GM18873 (cell line): ENCODE data around the gene IPO9.
"Not testable (repeated sequence)": the region's sequence is repeated elsewhere in the genome, so short reads cannot be mapped to it uniquely, and the experiment has no call there.

Experiments
- ATAC-seq: cut with Tn5 transposase; IDR thresholded peaks from one replicate; pipeline ENCODE4 v1.9.1; 2021; ENCODE audit warnings: mild to moderate bottlenecking, moderate library complexity, moderate number of reproducible peaks; ENCODE audit not compliant: unreplicated experiment, low FRiP score

Gene IPO9

DNA sequence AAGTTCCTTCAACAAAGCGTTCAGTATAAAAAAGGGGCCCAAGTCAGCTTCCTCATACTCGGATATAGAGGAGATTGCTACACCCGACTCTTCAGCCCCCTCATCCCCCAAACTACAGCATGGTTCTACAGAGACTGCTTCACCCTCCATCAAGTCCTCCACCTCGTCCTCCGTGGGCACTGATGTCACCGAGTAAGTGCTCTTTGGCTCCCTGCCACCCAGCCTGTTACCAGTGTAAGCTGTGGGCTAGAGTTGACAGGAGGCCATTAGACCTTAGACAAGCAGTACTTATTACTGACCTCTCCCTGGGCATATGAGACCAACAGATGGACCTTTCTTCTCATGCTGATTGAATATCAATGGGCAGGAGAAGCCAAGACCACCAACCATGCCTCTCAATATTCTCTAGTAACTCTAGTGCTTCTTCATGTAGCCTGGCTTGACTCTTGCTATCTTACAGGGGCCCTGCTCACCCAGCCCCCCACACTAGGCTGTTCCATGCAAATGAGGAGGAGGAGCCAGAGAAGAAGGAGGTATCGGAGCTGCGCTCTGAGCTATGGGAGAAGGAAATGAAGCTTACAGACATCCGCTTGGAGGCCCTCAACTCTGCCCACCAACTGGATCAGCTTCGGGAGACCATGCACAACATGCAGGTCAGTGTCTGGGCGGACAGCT lies 20.9 kb upstream of the IPO9 start:
- ATAC-seq, result no peak

- no peak for ATAC-seq
Observed at GRCh38 chr1:201808633-201808990, 20.3 kb upstream of the IPO9 start.

GRCh38 chr1:201809876-201810275 lies 19.1 kb upstream of the IPO9 start:
- ATAC-seq, result no peak

DNA sequence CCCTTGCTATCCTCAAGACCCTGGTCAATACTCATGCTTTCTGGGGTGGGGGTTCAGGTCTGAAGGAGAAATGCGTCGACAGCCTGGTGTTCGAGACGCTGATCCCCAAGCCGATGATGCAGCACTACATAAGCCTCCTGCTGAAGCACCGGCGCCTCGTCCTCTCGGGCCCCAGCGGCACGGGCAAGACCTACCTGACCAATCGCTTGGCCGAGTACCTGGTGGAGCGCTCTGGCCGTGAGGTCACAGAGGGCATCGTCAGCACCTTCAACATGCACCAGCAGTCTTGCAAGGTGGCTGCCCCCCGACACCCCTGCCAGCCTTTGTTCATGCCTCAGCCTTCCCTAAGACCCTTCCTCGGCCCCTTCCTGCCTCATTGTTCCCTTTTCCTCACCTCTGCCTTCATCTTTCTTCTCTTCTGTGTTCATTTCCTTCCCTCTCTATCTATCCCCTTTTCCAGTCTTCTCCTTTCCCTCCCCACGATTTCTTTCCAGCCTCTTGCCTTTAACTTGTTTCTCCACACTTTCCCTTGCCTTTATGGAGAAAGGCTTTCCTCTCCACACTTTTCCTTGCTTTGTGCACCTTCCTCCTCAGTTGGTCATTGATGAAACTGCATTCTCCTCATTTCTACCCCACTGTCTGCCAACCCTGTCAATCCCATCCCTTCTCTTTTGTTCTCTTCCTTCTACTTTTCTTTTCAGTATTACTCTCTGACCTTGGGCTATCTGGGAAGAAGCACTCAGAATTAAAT lies 18.3 kb upstream of the IPO9 start:
- ATAC-seq, result no peak

DNA sequence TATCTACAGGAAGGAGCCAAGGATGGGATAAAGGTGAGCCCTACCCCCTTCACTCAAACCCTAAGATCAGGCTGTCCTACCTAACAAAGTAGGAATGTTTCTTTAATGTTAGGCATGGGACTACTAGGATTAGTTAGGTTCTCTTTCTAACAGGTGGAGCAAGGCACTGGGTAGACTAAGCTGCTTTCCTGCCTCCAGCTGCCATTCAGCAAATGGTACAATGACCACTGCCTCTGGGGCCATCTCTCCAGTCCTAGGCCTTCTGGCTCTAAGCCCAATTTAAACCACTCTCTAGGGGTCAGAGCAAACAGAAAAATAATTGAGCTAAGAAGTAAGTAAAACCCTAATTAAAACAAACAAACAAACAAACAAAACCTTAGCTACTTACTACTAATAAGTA lies 15.7 kb upstream of the IPO9 start:
- ATAC-seq, result no peak

GRCh38 chr1:201816309-201816854 lies 12.6 kb upstream of the IPO9 start:
- ATAC-seq, result no peak

DNA sequence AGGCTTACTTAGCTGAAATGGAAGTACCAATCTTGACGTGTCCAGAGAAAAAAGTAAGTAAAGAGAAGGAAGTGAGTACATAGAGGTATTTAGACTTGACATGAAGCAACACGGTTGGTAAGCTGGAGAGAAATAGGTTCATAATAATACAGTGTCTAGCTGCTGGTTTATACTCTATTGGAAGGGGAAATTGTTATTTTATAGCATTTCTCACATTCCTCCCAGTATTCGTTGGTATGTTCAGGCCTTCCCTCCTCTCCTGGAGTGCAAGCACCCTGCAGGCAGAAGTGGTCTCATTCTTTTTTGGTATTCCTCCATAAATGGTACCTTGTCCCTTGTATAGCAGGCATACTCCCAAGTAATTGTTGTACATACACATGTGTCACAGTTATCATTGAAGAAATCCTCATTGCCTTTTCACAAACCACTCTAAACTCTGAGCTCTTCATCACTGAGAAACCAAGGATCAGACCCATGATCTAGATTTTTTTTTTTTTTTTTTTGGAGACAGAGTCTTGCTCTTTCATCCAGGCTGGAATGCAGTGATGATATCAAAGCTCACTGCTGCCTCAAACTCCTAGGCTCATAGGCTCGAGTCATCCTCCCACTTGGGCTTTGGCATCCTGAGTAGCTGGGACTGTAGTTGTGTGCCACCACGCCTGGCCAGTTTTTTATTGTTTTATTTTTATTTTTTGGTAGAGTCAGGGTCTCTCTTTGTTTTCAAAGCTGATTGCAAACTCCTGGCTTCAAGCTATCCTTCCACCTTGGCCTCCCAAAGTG lies 9.8 kb upstream of the IPO9 start:
- no peak for ATAC-seq

- no peak for ATAC-seq
Observed at GRCh38 chr1:201820413-201820812, 8.5 kb upstream of the IPO9 start.

GRCh38 chr1:201825245-201825644 lies 3.7 kb upstream of the IPO9 start:
- ATAC-seq, result no peak

GRCh38 chr1:201826830-201827229 lies 2.1 kb upstream of the IPO9 start:
- ATAC-seq, result no peak

DNA sequence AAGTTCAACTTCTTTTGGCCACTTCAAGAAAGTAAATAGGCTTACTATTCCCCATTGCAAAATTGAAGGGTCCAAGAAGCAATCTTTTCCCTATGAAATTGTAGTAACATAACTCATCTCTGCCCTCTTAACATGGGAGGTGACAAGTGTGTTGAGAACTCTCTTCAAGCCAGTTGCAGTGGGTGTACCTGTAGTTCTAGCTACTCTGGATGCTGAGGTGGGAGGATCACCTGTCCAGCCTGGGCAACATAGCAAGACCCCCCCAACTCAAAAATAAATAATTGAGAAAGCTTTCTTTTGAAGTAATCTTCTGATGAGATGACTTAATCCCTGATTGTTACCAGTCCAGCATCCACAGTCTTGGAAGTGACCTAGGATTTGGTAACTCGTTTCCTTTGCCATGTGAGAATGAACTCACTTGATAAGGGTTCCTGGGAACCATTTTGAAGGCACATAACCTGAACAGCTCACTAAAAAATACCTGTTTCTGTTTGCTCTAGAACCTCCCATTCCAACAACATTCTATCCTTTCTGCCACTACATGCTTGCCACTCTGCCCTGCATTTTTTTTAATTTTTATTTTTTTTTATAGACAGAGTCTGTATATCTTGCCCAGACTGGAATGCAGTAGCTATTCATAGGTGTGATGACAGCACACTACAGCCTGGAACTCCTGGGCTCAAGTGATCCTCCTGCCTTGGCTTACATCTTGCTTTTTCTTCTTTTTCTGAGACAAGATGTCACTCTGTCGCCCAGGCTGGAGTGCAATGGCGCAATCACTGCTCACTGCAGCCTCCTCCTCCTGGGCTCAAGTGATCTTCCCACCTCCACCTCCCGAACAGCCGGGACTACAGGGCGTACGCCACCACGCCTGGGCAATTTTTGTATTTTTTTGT lies 1.4 kb upstream of the IPO9 start:
- ATAC-seq, result no peak

DNA sequence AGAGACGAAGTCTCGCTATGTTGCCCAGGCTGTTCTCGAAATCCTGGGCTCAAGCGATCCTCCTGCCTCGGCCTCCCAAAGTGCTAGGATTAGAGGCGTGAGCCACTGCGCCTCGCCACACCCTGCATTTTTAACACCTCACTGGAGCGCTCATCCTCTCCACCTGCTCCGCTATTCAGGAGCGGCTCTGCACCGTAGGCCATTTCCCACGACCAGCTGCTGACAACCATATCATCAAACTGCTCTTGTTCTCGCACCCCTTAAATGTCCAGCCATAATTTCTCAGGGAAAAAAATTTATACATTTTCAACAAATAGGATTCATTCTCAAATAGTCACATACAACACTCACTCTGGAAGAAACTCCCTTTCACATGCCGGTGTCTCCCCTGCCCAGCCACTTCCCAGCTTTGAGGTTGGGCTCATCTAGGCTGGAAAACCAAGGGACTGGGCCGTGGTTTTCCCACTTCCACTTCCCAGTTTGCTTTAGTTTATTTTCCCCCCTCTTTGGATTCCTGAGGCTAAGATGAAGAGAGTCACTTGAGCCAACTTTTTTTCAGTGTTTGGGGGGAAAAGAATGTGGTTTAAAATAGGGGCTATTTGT lies 639 bp upstream of the IPO9 start:
- no peak for ATAC-seq

DNA sequence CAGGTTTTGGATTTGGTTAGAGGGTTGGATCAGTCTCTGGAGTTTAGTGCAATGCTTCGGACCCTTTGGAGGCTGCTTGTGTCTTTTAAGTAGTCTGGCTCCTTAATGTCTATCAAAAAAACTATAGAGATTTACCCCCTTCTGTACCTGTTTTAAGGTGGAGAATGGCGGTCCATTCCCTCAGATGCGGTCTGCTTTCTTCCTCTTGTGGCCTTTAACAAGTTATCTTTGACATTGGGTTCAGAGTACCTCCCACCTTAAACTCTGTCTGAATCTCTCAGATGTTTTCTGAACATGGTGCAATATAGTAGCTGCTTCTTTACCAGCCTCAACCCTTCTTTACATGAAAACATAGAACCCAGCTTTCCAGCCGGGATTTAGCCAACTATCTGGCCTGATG lies 2.4 kb downstream of the IPO9 start:
- ATAC-seq, result no peak

GRCh38 chr1:201834621-201835020 lies 5.7 kb downstream of the IPO9 start:
- ATAC-seq, result no peak

DNA sequence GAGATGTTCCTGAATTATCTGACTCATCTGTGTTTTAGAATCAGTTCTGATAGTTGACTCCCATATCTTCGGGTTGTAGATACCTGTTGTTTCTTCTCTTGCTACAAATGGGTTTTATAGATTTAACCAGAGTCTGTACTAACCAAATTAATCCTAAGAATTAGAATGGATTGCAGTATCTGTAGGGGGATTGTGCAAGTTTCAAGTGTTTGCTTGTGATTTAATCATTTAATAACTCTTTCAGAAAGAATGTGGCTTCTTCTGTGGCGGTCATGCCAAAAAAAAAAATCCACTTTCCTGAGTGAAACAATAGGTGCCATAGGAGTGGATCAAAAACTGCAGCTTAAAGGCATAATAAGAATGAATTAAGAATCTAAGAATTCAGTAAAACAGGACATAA lies 9.4 kb downstream of the IPO9 start:
- ATAC-seq, result no peak

DNA sequence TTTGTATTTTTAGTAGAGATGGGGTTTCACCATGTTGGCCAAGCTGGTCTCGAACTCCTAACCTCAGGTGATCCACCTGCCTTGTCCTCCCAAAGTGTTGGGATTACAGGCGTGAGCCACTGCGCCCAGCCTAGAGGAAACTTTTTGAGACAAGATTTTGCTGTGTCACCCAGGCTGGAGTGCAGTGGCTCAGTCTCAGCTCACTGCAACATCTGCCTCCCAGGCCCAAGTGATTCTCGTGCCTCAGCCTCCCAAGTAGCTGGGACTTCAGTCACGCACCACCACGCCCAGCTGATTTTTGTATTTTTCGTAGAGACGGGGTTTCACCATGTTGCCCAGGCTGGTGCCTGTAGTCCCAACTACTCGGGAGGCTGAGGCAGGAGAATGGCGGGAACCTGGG lies 10.1 kb downstream of the IPO9 start:
- not testable (repeated sequence) for ATAC-seq

GRCh38 chr1:201840055-201840454 lies 11.1 kb downstream of the IPO9 start:
- ATAC-seq, result no peak

DNA sequence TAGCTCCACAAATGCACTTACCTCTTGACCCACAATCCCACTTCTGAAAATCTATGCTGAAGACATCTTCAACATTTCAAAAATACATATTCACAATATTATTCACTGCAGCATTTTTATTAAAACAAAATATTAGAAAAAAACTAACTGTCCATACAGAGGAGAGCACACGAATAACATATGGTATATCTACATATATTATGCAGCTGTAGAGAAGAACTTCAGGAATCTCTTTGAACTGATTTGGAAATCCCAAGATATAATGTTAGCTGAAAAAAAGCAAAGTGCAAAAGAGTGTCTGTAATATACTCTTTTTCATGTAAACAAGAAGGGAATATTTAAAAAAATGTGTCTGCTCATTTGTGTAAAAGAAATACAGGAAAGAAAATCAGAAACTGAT lies 11.5 kb downstream of the IPO9 start:
- no peak for ATAC-seq

- ATAC-seq, result no peak
Observed at GRCh38 chr1:201841265-201841912, 12.4 kb downstream of the IPO9 start.
